SJSA1 (cell line): Measurements from ENCODE around the gene SERTAD1. TPM values are rescaled to one million over a fixed set of nuclear protein-coding genes. Genes with fewer than 3 reads are reported as not detected.

Experiments
- DNase-seq, 2 experiments: peaks; one replicate each; pipeline ENCODE4 v3.0.0-alpha.2; 2015 to 2020; ENCODE audit warnings: low spot score in 2 of 2, low read depth in 1 of 2
- H3K27ac ChIP-seq: fragments of 250-450 bp; sonication (Bioruptor Pico); 2 replicates; pipeline ENCODE4 v1.5.1; 2020; ENCODE audit warnings: mild to moderate bottlenecking, moderate library complexity
- H3K27me3 ChIP-seq: fragments of 250-450 bp; sonication (Bioruptor Pico); replicated peaks from 2 replicates; pipeline ENCODE4 v1.5.1; 2020; ENCODE audit warnings: mild to moderate bottlenecking, moderate library complexity
- H3K36me3 ChIP-seq: fragments of 250-450 bp; sonication (Bioruptor Pico); 2 replicates; pipeline ENCODE4 v1.5.1; 2020; ENCODE audit warnings: mild to moderate bottlenecking
- H3K4me1 ChIP-seq: fragments of 250-450 bp; sonication (Bioruptor Pico); replicated peaks from 2 replicates; pipeline ENCODE4 v1.6.1; 2021; ENCODE audit warnings: mild to moderate bottlenecking
- H3K4me3 ChIP-seq: fragments of 250-450 bp; sonication (Bioruptor Pico); 2 replicates; pipeline ENCODE4 v1.5.1; 2020; ENCODE audit warnings: mild to moderate bottlenecking
- H3K9me3 ChIP-seq: fragments of 250-450 bp; sonication (Bioruptor Pico); replicated peaks from 2 replicates; pipeline ENCODE4 v1.5.1; 2020; ENCODE audit warnings: mild to moderate bottlenecking
- total RNA-seq: library from RNA; depleted of rRNA; stranded (reverse); fragments of >200 nt; shearing (Covaris generic); gene quantifications from 2 replicates; pipeline ENCODE4 v1.2.3, GENCODE V29; 2014

Gene SERTAD1
- total RNA-seq, 1 experiment from 2014 or later, result 25.7 TPM

DNA sequence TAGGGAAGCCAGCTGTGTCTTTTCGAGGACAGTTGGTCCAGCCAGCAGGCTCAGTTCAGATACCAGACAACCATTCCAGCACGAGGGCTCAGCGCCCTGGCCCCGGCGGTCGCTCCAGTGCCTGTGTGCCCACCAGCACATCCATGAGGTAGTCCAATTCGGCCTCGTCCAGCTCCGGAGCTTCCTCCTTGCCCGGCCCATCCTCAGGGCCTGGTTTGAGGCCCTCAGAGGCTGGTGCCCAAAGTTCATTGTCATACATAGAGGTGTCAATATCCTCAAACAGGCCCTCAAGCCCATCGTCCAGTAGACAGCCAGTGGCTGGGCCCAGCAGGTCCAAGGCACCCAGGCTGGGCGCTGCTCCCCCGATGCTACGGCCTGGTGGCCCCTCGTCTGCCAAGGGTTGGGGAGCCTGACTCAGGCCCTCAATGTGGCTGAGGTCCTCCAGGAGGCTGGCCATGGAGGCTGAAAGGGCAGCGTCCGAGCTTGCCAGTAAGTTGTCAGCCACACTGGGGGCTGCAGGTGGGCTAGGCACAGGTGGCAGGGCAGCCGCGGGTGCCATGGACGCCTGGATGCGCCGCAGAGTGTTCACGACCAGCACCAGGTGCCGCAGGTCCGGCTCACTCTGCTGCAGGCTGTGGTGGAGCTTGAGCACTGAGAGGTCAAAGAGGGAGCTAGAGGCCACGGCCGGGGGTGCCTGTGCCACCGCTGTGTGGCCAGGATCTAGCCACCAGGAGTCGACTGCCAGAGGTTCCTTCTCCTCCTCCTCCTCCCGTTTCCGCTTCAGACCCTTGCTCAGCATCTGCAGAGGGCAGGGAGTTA, 2.8 kb downstream of the SERTAD1 start:
- H3K4me3 ChIP-seq, result no peak overlapping the region
- H3K9me3 ChIP-seq, result no peaks in the 10 kb centered on the region
- H3K27me3 ChIP-seq, result no peaks in the 10 kb centered on the region
- no peak overlapping the region for H3K27ac ChIP-seq
- peaks cover 22% of the 10 kb centered on the region for H3K36me3 ChIP-seq
- peaks cover 10% of the 10 kb centered on the region for H3K4me1 ChIP-seq
- DNase-seq, result no peak

DNA sequence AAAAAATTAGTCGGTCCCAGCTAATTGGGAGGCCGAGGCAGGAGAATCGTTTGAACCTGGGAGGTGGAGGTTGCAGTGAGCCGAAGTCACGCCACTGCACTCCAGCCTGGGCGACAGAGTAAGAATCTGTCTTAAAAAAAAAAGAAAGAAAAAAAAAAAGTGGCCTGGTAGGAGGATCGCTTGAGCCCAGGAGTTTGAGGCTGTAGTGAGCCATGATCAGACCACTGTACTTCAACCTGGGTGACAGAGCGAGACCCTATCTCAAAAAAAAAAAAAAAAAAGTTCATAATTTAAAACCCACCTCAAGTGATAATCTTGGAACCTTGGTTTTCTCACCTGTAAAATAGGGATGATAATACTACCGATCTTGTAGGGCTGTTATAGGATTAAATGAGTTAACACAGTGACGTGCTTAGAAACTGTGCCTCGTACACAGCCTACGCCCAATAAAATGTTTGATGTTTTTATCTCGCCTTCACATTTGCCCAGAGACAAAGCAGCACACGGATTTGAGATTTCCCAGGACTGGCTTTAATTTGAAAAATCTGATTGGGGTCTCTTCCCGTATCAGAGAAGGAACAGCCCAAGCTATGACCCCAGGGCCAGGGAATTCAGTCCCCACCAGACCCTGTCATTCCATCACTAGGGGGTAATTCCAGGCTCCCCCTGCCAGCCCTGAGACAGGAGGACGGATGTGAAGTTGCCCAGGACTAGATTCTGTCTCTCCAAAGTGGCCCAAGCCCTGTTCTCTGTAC, 3.6 kb downstream of the SERTAD1 start:
- H3K4me3 ChIP-seq, result no peak overlapping the region
- H3K4me1 ChIP-seq, result peaks cover 17% of the 10 kb centered on the region
- peaks cover 22% of the 10 kb centered on the region for H3K36me3 ChIP-seq
- DNase-seq, result no peak
- no peaks in the 10 kb centered on the region for H3K9me3 ChIP-seq
- H3K27ac ChIP-seq, result no peak overlapping the region
- H3K27me3 ChIP-seq, result no peaks in the 10 kb centered on the region

DNA sequence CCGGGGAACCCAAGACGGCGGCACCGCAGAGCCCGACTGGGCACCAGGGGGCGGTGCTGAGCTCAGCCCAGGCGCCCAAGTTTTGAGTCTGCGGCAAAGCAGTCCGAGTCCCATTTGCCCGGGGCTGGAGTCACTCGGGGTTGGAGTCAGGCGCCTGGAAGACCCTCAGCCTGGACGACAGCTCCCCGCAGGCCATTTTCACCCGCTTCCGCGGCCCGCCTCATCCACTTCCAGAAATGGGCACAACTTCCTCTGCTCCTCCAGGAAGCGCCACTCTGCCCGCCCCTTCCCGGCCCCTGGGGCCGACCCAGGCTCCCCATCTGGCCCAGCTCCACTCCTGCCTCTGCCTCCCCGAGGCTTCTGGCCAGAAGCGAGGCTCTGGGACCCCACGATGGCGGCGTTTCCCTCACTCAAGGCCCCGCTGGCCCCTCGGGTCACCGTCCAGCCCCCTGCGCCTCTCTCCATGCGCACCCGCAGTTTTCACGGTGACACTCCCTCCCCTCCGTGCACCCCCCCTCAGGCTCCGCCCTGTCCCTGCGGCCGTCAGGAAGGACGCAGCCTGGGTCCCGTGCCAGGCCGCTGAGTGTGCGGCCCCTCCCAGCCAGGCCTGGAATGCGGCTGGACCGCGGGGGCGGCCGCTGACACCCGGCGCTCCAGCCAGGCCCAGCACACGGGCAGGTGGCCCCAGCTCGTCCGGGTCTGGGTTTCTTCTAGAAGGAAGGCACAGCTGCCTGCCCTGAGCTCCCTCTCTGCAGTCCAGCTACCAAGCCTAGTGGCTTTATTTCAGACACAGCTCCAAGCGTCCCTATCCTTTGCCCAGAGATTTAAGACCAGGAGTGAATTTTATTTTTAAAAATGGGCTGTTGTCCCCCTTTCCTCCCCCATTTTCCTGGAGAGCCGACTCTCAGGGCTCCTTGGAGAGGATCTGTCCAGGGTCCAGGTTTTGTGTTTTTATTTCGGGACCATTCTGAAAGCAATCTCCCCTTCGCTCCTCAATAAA, 4.7 kb downstream of the SERTAD1 start:
- peak overlapping the region; percentile 44 for H3K4me3 ChIP-seq
- peak; percentile 91 to 97 for DNase-seq
- H3K27ac ChIP-seq, result peak overlapping the region; percentile 77
- peaks cover 22% of the 10 kb centered on the region for H3K36me3 ChIP-seq
- H3K4me1 ChIP-seq, result peaks cover 23% of the 10 kb centered on the region
- no peaks in the 10 kb centered on the region for H3K27me3 ChIP-seq
- no peaks in the 10 kb centered on the region for H3K9me3 ChIP-seq

DNA sequence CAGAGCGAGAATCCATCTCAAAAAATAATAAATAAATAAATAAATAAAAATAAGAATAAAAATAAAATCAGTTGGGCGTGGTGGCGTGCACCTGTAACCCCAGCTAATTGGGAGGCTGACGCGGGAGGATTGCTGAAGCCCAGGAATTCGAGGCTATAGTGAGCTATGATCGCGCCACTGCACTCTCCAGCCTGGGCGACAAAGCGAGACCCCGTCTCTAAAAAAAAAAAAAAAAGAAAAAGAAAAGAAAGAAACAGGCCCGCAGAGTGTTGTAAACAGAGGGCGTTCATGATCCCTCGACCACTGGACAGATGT, 5.4 kb downstream of the SERTAD1 start:
- Histone ChIP-seq H3K9me3 (no peaks in the 10 kb centered on the region), H3K4me1 (peaks cover 23% of the 10 kb centered on the region), H3K27ac (no peak overlapping the region), H3K27me3 (no peaks in the 10 kb centered on the region), H3K4me3 (peak overlapping the region; percentile 44), H3K36me3 (peaks cover 22% of the 10 kb centered on the region)
- DNase-seq, result no peak

DNA sequence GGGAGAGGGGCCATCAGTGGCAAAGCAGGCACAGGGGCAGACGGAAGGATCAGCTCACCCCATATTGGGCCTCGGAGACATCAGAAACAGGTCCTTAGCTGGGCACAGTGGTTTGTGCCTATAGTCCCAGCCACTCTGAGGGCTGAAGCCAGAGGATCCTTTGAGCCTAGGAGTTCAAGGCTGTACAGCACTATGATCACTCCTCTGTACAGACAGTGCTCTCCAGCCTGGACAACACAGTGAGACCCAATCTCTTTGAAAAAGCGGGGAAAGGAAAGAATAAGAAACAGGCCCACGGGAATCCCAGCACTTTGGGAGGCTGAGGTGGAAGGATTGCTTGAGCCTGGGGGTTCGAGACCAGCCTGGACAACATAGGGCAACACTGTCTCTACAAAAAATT, 6.0 kb downstream of the SERTAD1 start:
- Histone ChIP-seq H3K36me3 (peaks cover 22% of the 10 kb centered on the region), H3K27me3 (no peaks in the 10 kb centered on the region), H3K27ac (no peak overlapping the region), H3K9me3 (no peaks in the 10 kb centered on the region), H3K4me1 (peaks cover 28% of the 10 kb centered on the region), H3K4me3 (no peak overlapping the region)
- DNase-seq, result no peak

DNA sequence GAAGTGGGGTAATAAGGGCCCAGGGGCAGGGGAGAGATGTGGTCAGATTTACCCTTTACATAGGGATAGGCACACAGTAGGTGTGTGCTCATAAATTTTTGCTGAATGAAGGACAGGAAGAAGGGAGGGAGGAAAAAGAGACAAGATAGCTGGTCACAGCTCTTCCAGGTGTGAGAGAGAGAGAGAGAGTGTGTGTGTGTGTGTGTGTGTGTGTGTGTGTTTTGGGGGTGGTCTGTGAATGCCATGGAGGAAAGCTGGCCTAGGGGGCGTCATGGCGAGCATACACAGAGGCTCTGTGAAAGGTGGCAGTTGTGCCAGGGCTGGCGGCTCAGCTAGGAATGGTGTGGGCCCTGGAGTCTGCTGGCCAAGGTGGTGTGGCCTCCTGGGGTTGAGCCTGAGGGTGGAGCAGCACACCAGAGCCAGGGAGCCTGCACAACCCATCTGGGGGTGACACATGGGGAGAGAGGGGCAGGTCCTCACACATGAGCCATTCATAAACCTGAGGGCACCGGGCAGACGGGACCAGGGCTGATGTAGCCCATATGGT, 6.7 kb downstream of the SERTAD1 start:
- no peak overlapping the region for H3K4me3 ChIP-seq
- peaks cover 22% of the 10 kb centered on the region for H3K36me3 ChIP-seq
- DNase-seq, result no peak
- H3K27ac ChIP-seq, result no peak overlapping the region
- H3K4me1 ChIP-seq, result peaks cover 30% of the 10 kb centered on the region
- H3K9me3 ChIP-seq, result no peaks in the 10 kb centered on the region
- H3K27me3 ChIP-seq, result no peaks in the 10 kb centered on the region

DNA sequence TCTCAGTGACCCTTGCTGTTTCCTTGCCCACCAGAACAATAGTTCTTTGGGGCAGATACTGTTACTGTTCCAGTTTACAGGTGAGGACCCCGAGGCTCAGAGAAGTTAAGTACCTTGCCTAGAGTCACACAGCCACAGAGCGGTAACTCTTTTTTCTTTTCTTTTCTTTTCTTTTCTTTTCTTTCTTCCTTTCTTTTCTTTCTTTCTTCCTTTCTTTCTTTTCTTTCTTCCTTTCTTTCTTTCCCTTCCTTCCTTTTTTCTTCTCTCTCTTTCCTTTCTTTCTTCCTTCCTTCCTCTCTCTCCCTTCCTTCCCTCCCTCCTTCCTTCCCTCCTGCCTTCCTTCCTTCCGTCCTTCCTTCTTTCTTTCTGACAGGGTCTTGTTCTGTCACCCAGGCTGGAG, 7.8 kb downstream of the SERTAD1 start:
- DNase-seq, result no peak
- peaks cover 30% of the 10 kb centered on the region for H3K4me1 ChIP-seq
- H3K27me3 ChIP-seq, result no peaks in the 10 kb centered on the region
- H3K4me3 ChIP-seq, result no peak overlapping the region
- H3K27ac ChIP-seq, result peak overlapping the region; percentile 65; the same call in 1 of the 2 replicates
- no peaks in the 10 kb centered on the region for H3K9me3 ChIP-seq
- peaks cover 16% of the 10 kb centered on the region for H3K36me3 ChIP-seq

DNA sequence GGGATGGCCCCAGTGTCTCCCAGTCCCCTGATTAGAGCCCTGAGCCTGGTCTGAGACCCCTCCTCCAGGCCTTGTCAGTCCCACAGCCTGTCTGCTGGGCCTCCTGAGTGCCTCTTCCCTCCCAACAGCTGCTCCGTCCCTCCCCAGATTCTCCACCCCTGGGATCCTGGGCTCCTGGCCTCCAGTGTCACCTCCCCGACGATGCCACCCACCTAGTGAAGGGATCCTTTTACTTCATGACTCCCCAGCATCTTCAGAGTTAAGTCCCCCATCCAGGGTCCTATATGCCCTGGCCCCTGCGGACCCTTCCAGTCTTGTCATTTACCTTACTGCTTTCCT, 8.2 kb downstream of the SERTAD1 start:
- Histone ChIP-seq H3K27ac (peak overlapping the region; percentile 65), H3K9me3 (no peaks in the 10 kb centered on the region), H3K36me3 (peaks cover 11% of the 10 kb centered on the region), H3K4me3 (no peak overlapping the region), H3K4me1 (peaks cover 30% of the 10 kb centered on the region), H3K27me3 (no peaks in the 10 kb centered on the region)
- DNase-seq, result no peak

DNA sequence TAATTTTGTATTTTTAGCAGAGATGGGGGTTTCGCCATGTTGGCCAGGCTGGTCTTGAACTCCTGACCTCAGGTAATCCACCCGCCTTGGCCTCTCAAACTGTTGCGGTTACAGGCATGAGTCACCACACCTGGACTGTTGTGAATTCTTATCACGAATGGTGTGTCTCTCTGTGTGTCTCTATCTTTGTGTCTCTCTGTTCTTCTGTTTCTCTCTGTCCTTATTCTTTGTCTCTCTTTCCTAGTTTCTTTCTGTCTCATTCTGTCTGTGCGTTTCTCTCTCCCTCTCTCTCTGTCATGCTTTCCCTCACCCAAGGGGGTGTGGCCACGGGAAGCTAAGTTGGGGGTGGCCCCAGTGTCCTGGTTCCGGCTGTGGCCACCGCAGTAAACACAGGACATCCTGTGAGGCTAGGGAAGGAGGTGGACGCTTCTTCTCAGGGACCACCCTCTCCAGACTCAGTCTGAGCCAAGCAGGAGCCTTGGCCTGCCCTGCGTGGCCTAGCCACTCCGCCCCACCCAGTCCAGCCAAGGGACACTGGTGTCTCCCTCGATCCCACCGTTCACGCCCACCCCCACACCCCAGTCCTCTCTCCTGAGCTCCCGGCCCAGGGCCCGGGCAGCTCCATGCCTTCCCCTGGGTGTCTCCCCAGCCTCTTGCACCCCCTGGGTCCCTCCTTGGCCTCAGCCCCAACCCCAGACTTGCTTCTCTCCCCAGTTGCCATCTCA, 8.7 kb downstream of the SERTAD1 start:
- peak overlapping the region; percentile 65 for H3K27ac ChIP-seq
- H3K36me3 ChIP-seq, result peaks cover 6% of the 10 kb centered on the region; the same call in 1 of the 2 replicates
- no peaks in the 10 kb centered on the region for H3K9me3 ChIP-seq
- H3K4me1 ChIP-seq, result peaks cover 30% of the 10 kb centered on the region
- DNase-seq, result peak; percentile 80 to 86
- no peak overlapping the region for H3K4me3 ChIP-seq
- H3K27me3 ChIP-seq, result no peaks in the 10 kb centered on the region

DNA sequence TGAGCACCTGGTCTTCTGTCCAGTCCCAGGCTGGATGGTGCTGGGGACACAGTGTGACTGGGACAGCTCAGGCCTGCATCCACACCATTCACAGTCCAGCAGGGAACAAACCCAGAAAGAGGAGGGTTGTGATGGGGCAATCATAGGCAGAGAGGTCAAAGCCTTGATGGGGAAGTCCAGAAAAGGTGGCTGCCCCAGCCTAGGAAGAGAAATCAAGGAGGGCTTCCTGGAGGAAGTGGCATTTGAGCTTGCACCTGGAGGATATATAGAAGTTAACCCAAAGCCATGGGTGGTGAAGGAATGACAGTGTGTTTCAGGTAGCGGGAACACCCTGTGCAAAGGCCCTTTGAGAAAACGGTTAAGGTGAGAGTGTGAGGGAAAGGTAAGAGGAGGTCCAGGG, 10.0 kb downstream of the SERTAD1 start:
- H3K4me3 ChIP-seq, result no peak overlapping the region
- DNase-seq, result no peak
- H3K36me3 ChIP-seq, result no peaks in the 10 kb centered on the region
- no peak overlapping the region for H3K27ac ChIP-seq
- H3K4me1 ChIP-seq, result peaks cover 21% of the 10 kb centered on the region
- no peaks in the 10 kb centered on the region for H3K27me3 ChIP-seq
- no peaks in the 10 kb centered on the region for H3K9me3 ChIP-seq

DNA sequence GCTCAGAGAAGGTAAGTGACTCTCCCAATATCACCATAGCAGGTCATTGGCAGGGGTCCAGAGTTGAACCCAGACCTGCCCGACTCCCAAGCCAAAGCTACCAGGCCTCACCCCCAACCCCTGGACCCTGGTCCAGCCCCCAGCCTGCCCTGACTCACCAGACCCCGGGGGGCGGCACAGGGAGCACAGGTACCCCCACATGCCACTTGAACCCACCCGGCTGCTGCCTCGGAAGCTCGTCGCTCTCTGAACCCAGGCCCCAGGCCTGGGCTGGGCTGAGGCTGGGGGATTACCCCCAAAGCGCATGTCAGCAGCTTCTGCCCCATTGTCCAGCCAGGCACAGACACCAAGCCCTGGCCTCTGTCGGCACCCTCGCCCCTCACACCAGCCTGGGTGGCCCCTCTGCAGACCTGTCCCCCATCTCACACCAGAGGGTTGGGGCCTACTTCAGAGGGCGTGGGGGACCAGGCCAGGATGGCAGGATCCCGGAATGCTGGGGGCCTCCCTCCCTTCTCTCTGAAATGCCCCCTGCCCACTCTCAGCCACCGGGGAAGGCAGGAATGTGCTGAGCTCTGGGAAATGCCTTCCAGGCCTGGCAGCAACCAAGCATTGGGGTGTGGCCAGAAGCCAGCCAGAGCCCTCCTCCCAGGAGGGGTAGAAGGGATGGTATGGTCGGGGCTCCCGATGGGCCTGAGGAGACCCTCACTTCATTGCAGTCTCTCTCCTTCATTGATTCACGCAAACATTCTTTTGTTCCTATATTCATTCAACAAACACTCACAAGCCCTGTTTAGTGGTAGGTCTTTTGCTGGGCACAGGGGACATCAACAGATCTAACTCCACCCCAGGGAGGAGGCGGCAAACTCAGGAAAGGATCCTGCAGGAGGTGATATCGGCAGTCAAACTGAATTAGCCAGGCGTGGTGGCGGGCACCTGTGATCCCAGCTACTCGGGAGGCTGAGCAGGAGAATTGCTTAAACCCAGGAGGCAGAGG, 11.0 kb downstream of the SERTAD1 start:
- no peaks in the 10 kb centered on the region for H3K9me3 ChIP-seq
- H3K36me3 ChIP-seq, result no peaks in the 10 kb centered on the region
- H3K27me3 ChIP-seq, result no peaks in the 10 kb centered on the region
- no peak for DNase-seq
- H3K4me3 ChIP-seq, result no peak overlapping the region
- H3K4me1 ChIP-seq, result peaks cover 20% of the 10 kb centered on the region
- no peak overlapping the region for H3K27ac ChIP-seq

DNA sequence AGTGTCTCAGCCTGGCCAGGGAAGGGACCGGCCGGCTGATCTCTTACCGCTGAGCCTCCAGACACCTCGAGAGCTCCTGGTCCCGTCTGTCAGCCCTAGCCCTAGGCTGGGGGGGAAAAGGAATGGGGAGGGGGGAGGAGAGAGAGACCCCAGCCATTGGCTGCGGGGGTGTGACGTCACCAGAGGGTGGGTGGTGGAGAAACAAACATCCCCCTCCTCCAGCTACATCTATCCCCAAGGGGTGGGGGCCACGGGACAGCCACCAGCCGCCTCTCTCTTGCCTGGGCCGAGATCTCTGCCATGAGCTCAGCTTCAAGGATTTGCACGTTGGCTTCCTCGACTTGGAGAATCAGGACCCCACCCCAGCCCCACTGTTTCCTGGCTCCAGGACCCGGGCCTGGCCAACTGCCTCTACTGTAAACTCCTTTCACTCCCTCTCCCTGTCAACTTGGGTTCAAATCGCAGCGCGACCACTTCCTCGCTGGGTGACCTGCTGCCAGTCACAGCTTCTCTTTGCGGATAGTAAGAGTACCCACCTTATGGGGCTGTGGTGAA, 12.4 kb downstream of the SERTAD1 start, which contains the start of gene PRX:
Gene PRX (minus strand): TSS at position 88 of the 555 bp plus-strand sequence. CDS start 5,446 bp downstream, outside the sequence.
- Histone ChIP-seq H3K27ac (no peak within 1 kb of the TSS), H3K9me3 (no peaks in the 10 kb centered on the region), H3K36me3 (no peaks in the 10 kb centered on the region), H3K4me1 (peaks cover 20% of the 10 kb centered on the region), H3K27me3 (no peaks in the 10 kb centered on the region), H3K4me3 (no peak within 1 kb of the TSS)
- no peak for DNase-seq
